ENCODE measurements around the gene SLC35A2.
"Not testable (repeated sequence)": the region's sequence is repeated elsewhere in the genome, so short reads cannot be mapped to it uniquely, and the experiment has no call there.

The SLC35A2 gene

DNA sequence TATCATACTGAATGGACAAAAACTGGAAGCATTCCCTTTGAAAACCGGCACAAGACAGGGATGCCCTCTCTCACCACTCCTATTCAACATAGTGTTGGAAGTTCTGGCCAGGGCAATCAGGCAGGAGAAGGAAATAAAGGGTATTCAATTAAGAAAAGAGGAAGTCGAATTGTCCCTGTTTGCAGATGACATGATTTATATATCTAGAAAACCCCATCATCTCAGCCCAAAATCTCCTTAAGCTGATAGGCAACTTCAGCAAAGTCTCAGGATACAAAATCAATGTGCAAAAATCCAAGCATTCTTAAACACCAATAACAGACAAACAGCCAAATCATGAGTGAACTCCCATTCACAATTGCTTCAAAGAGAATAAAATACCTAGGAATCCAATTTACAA is 39.4 kb downstream of the SLC35A2 start:
- H3K4me1 ChIP-seq (ENCODE audit: insufficient read depth, low read length); H3K9ac ChIP-seq (ENCODE audit: low read length); H3K27ac ChIP-seq (ENCODE audit: low read depth, low read length); H3K27me3 ChIP-seq (ENCODE audit: control insufficient read depth in 1 of 2, insufficient read depth in 2 of 2, low read length in 2 of 2); H3K36me3 ChIP-seq (ENCODE audit: insufficient read depth, low read length); H3K9me3 ChIP-seq (ENCODE audit: low read length); H3K4me3 ChIP-seq (ENCODE audit: low read depth in 1 of 2, low read length in 2 of 2): not testable (repeated sequence)

- H3K27ac ChIP-seq (ENCODE audit: low read depth, low read length): no peak overlapping the region
- H3K27me3 ChIP-seq (ENCODE audit: control insufficient read depth in 1 of 2, insufficient read depth in 2 of 2, low read length in 2 of 2): no peaks in the 10 kb centered on the region
- H3K4me1 ChIP-seq (ENCODE audit: insufficient read depth, low read length): no peaks in the 10 kb centered on the region
- no peaks in the 10 kb centered on the region for H3K36me3 ChIP-seq (ENCODE audit: insufficient read depth, low read length)
- no peaks in the 10 kb centered on the region for H3K9me3 ChIP-seq (ENCODE audit: low read length)
- H3K4me3 ChIP-seq (ENCODE audit: low read depth in 1 of 2, low read length in 2 of 2): no peak overlapping the region
- no peak overlapping the region for H3K9ac ChIP-seq (ENCODE audit: low read length)
Measured at GRCh38 chrX:48864210-48864609, 47.2 kb downstream of the SLC35A2 start.

GRCh38 chrX:48854898-48855297 is 56.5 kb downstream of the SLC35A2 start:
- H3K27me3 ChIP-seq (ENCODE audit: control insufficient read depth in 1 of 2, insufficient read depth in 2 of 2, low read length in 2 of 2): no peaks in the 10 kb centered on the region
- H3K4me3 ChIP-seq (ENCODE audit: low read depth in 1 of 2, low read length in 2 of 2): no peak overlapping the region
- no peak overlapping the region for H3K27ac ChIP-seq (ENCODE audit: low read depth, low read length)
- H3K9ac ChIP-seq (ENCODE audit: low read length): no peak overlapping the region
- no peaks in the 10 kb centered on the region for H3K9me3 ChIP-seq (ENCODE audit: low read length)
- no peaks in the 10 kb centered on the region for H3K4me1 ChIP-seq (ENCODE audit: insufficient read depth, low read length)
- no peaks in the 10 kb centered on the region for H3K36me3 ChIP-seq (ENCODE audit: insufficient read depth, low read length)

DNA sequence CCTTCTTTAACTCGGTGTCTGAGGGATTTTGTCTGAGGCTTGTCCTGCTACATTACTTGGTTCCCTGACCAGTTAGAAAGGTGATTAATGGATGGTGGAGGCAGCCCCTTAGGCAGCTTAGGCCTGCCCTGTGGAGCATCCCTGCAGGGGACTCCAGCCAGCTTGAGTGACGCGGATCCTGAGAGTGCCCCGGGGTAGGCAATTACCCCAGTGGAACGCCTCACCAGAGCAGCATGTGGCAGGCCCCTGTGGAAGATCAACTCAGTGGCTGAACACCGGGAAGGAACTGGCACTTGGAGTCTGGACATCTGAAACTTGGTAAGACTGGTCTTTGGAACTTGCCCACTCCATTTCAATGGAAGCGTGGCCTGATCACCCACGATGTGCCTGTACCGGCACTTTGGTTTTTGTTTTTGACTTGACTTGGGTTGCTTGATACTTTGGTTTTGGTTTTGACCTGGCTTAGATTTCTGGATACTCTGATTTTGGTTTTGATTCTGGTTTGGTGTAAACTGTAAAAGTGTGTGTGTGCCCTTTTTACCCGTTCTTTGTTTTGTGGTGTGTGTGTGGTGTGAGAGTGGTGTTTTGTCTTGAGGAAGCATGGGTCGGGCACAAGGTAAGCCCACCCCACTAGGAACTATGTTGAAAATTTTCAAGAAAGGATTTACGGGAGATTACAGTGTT is 57.2 kb downstream of the SLC35A2 start:
- not testable (repeated sequence) for H3K9ac ChIP-seq (ENCODE audit: low read length); H3K9me3 ChIP-seq (ENCODE audit: low read length); H3K4me1 ChIP-seq (ENCODE audit: insufficient read depth, low read length); H3K27me3 ChIP-seq (ENCODE audit: control insufficient read depth in 1 of 2, insufficient read depth in 2 of 2, low read length in 2 of 2); H3K36me3 ChIP-seq (ENCODE audit: insufficient read depth, low read length); H3K27ac ChIP-seq (ENCODE audit: low read depth, low read length); H3K4me3 ChIP-seq (ENCODE audit: low read depth in 1 of 2, low read length in 2 of 2)

- H3K27ac ChIP-seq (ENCODE audit: low read depth, low read length); H3K36me3 ChIP-seq (ENCODE audit: insufficient read depth, low read length); H3K9ac ChIP-seq (ENCODE audit: low read length); H3K9me3 ChIP-seq (ENCODE audit: low read length); H3K4me3 ChIP-seq (ENCODE audit: low read depth in 1 of 2, low read length in 2 of 2); H3K4me1 ChIP-seq (ENCODE audit: insufficient read depth, low read length); H3K27me3 ChIP-seq (ENCODE audit: control insufficient read depth in 1 of 2, insufficient read depth in 2 of 2, low read length in 2 of 2): not testable (repeated sequence)
Measured at GRCh38 chrX:48853494-48853893, 58.0 kb downstream of the SLC35A2 start.

Data from muscle layer of colon (tissue), 2 donors.